Pancreas (tissue), 10 donors: Measurements from ENCODE around the gene RAF1. TPM values are rescaled to one million over a fixed set of nuclear protein-coding genes. Genes with fewer than 3 reads are reported as not detected.
A peak's percentile ranks its signal among the peaks of the same experiment; 100 is the strongest.

Experiments used
- ATAC-seq, 4 donors: fragments of 200-7000 bp; cut with Tn5 transposase; one replicate each; pipeline versions ENCODE4 v1.8.0 to v1.9.1; 2020; ENCODE audit warnings: mild to moderate bottlenecking in 4 of 4, moderate library complexity in 4 of 4
- DNase-seq, 6 donors: peaks; one replicate each; pipeline ENCODE4 v3.0.0-alpha.2; 2020
- FAIRE-seq: peaks from 2 replicates; lab custom pipeline; 2012; peaks lifted over from hg19 to GRCh38; lab: Jason Lieb, UNC
- H3K27ac ChIP-seq, 4 donors: fragments of 200-600 bp; sonication (generic); 1 replicate in 3 of 4; 2 replicates in 1 of 4; pipeline versions ENCODE4 v1.5.0 to v1.8.0; 2020
- H3K27me3 ChIP-seq, 4 donors: fragments of 200-600 bp; one replicate each; pipeline ENCODE4 v1.8.0; 2021
- H3K36me3 ChIP-seq, 3 donors: fragments of 200-600 bp; sonication (generic) in 1 of 3; one replicate each; pipeline versions ENCODE4 v1.5.0 to v1.8.0; 2020 to 2021
- H3K4me1 ChIP-seq, 3 donors: fragments of 200-600 bp; one replicate each; pipeline ENCODE4 v1.8.0; 2021
- H3K4me3 ChIP-seq, 4 donors: fragments of 200-600 bp; sonication (generic) in 2 of 4; one replicate each; pipeline versions ENCODE4 v1.5.0 to v1.8.0; 2020 to 2021
- H3K9me3 ChIP-seq, 4 donors: fragments of 200-600 bp; one replicate each; pipeline ENCODE4 v1.8.0; 2021
- CTCF ChIP-seq, 4 donors: fragments of 200-600 bp; sonication (generic) in 3 of 4; IDR thresholded peaks; one replicate each; pipeline versions ENCODE4 v1.5.0 to v1.8.0; 2021; ENCODE audit warnings: antibody characterized with exemption in 4 of 4
- WGBS, 2 donors: extraction: QIAGEN DNeasy Blood & Tissue Kit; methylation state at CpG; one replicate each; pipeline ENCODE4 v1.1.7; 2013; 5-methylcytosine and 5-hydroxymethylcytosine counted together
- intact Hi-C, 3 donors: fragments of 100-400 bp; cut with DNase I; formaldehyde crosslinking; loops; one replicate each; pipeline versions ENCODE4 v1.11.1 to v1.14.2; 2022
- polyA plus RNA-seq, 2 donors: library from polyadenylated mRNA; stranded (reverse); fragments of 200-250 nt; gene quantifications; one replicate each; pipeline ENCODE4 v1.2.3, GENCODE V29; 2013
- total RNA-seq, 6 donors: library from RNA; stranded (reverse); fragmentation: NEBNext Ultra II Directional in 4 of 6; extraction: Animal tissue kit (Norgen Biotek cat#: 25700) in 4 of 6; gene quantifications; one replicate each; pipeline versions ENCODE4 v1.2.1 to v1.2.4, GENCODE V29; 2021 to 2023
- donor health status: healthy with polysubstance abuse.
- donor health status: DM: no; HTN: no; CAD: no; lungs with moderate emphysema.
- donor health status: DM: no; HTN: no; CAD: no.
- donor health status: control.
- donor health status: control.
- donor health status: Bipolar disorder and iron deficiency.
- donor health status: DM: yes; HTN: yes; CAD: no.
- donor health status: DM: no; HTN: no; CAD: no.
- donor health status: DM: no; HTN: no; CAD: no.
- donor health status: DM: yes; HTN: yes; CAD: no.

Gene RAF1
- total and polyA plus RNA-seq, 8 donors: 29.1 to 46.9 (median 38.1) TPM

DNA sequence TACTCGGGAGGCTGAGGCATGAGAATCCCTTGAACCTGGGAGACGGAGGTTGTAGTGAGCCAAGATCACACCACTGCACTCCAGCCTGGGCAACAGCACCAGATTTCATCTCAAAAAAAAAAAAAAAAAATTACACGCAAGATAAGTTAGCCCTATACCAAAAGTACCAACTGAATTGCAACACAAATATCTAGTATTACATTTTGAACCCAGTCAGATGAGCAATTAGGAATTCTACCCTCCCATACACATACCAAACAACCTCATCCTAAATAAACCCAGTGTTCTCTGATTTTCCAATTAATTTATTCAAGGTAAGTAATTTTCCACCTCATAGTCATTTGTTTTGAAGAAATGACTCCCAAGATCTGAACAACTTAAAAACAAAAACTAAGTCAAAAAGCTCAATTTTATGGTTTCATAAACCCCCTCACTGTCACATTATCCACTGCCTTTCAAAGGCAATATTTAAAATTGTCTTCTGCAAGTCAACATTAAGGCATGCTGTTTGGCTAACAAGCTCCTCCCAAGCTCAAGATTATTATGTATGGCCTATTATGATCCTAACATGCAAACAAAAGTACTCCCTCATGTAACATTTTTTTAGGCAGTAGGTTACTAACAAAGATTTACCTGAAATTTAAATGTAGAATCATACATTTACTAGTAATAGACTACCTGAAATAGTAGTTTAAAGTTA, 4.5 kb downstream of the RAF1 start:
- no peak for TF ChIP-seq CTCF (IDR thresholded peaks at IDR 0.05)
- intact Hi-C loops: loop anchor here in 2 of 3 donors (10.0 kb wide), 2 partner anchors 55 to 95 kb away; no protein-coding TSS in a partner anchor
- H3K9me3 ChIP-seq: no peaks in the 10 kb centered on the region
- no peak for FAIRE-seq
- 62 to 67% methylated on average over 3 of the region's 3 CpGs for WGBS, 2 donors
- no peaks in the 10 kb centered on the region for H3K36me3 ChIP-seq
- no peak overlapping the region for H3K4me3 ChIP-seq
- H3K4me1 ChIP-seq: peaks cover 17 to 49% (median 20%) of the 10 kb centered on the region in 3 donors
- DNase-seq: no peak
- peak overlapping the region in 1 of 4 donors; percentile 38 for H3K27ac ChIP-seq
- no peaks in the 10 kb centered on the region for H3K27me3 ChIP-seq
- no peak for ATAC-seq

GRCh38 chr3:12658593-12659058, 5.3 kb downstream of the RAF1 start:
- Histone ChIP-seq H3K27ac (no peak overlapping the region), H3K4me1 (peaks cover 17 to 49% (median 20%) of the 10 kb centered on the region in 3 donors), H3K4me3 (no peak overlapping the region), H3K9me3 (no peaks in the 10 kb centered on the region), H3K36me3 (no peaks in the 10 kb centered on the region), H3K27me3 (no peaks in the 10 kb centered on the region)
- no peak for ATAC-seq
- no peak for TF ChIP-seq CTCF (IDR thresholded peaks at IDR 0.05)
- intact Hi-C loops: loop anchor here in 2 of 3 donors (10.0 kb wide), 2 partner anchors 54 to 94 kb away; no protein-coding TSS in a partner anchor
- FAIRE-seq: no peak
- no peak for DNase-seq
- 41 to 43% methylated on average over 4 of the region's 4 CpGs for WGBS, 2 donors

DNA sequence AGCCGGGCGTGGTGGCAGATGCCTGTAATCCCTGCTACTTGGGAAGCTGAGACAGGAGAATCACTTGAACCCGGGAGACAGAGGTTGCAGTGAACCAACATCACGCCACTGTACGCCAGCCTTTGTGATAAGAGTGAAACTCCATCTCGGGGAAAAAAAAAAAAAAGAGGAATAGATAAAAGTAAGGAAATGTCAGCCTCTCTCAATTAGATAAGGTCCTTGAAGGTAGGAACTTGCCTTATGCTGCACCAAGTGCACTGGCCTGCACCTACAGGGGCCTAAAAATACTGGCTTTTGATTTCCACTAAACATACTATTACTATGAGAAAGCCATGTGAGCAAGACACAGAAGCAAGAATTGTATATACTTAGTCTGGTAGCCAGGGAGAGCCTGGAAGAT, 7.1 kb downstream of the RAF1 start:
- H3K9me3 ChIP-seq: no peaks in the 10 kb centered on the region
- TF ChIP-seq CTCF (IDR thresholded peaks at IDR 0.05): no peak
- H3K27me3 ChIP-seq: no peaks in the 10 kb centered on the region
- WGBS, 2 donors: 61 to 66% methylated on average over 6 of the region's 6 CpGs
- H3K4me1 ChIP-seq: peaks cover 17 to 48% (median 19%) of the 10 kb centered on the region in 3 donors
- DNase-seq (no peak), FAIRE-seq (no peak), ATAC-seq (no peak)
- H3K27ac ChIP-seq: no peak overlapping the region
- H3K36me3 ChIP-seq: no peaks in the 10 kb centered on the region
- intact Hi-C loops: loop anchor here in 2 of 3 donors (10.0 kb wide), 2 partner anchors 52 to 92 kb away; no protein-coding TSS in a partner anchor
- no peak overlapping the region for H3K4me3 ChIP-seq

DNA sequence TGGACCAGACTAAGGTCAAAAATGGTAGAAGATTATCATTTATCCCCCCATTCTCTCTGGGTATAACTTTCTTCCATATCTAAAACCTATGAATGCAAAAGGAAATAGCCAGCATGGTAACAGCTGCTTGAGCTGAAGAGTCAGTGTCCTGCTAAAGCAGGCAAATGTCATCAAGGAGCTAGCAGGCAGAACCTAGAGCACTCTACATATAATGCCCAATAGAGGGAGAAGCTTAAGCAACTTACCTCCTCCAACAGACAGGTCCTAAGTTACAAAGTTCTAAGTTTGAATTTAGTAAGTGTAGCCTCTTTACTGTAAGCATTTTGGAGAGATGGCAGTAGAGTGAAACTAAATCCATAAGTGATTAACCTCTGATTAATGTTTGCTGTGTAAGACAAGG, 7.7 kb downstream of the RAF1 start:
- no peak for TF ChIP-seq CTCF (IDR thresholded peaks at IDR 0.05)
- H3K9me3 ChIP-seq: no peaks in the 10 kb centered on the region
- intact Hi-C loops: loop anchor here in 2 of 3 donors (10.0 kb wide), 2 partner anchors 51 to 91 kb away; no protein-coding TSS in a partner anchor
- H3K27me3 ChIP-seq: no peaks in the 10 kb centered on the region
- no peak for FAIRE-seq
- H3K27ac ChIP-seq: no peak overlapping the region
- H3K36me3 ChIP-seq: no peaks in the 10 kb centered on the region
- DNase-seq: no peak
- peak in 1 of 4 donors; percentile 17 for ATAC-seq
- H3K4me1 ChIP-seq: peaks cover 12 to 42% (median 17%) of the 10 kb centered on the region in 3 donors
- no peak overlapping the region for H3K4me3 ChIP-seq

- TF ChIP-seq CTCF (IDR thresholded peaks at IDR 0.05): no peak
- Histone ChIP-seq H3K4me3 (no peak overlapping the region), H3K27ac (no peak overlapping the region), H3K36me3 (no peaks in the 10 kb centered on the region), H3K27me3 (no peaks in the 10 kb centered on the region), H3K9me3 (no peaks in the 10 kb centered on the region), H3K4me1 (peaks cover 10 to 38% (median 17%) of the 10 kb centered on the region in 3 donors)
- ATAC-seq (no peak), FAIRE-seq (no peak), DNase-seq (no peak)
- intact Hi-C loops: loop anchor here in 2 of 3 donors (10.0 kb wide), 2 partner anchors 51 to 91 kb away; no protein-coding TSS in a partner anchor
- 59 to 74% methylated on average over 4 of the region's 4 CpGs for WGBS, 2 donors
These were observed 8.2 kb downstream of the RAF1 start for GRCh38 chr3:12655701-12656100.
